Ishikawa (cell line): ENCODE measurements around the gene NAA38.

Experiments used
- CEBPB ChIP-seq: IDR thresholded peaks from 2 replicates; pipeline ENCODE4 v1.6.1; 2012
- CREB1 ChIP-seq: IDR thresholded peaks from 2 replicates; pipeline ENCODE4 v1.6.1; 2012; ENCODE audit warnings: low read depth
- EP300 ChIP-seq: IDR thresholded peaks from 2 replicates; pipeline ENCODE4 v1.6.1; 2012; ENCODE audit warnings: borderline replicate concordance
- FOXM1 ChIP-seq: IDR thresholded peaks from 2 replicates; pipeline ENCODE4 v1.6.1; 2012; ENCODE audit warnings: low read depth, borderline replicate concordance
- MAX ChIP-seq: IDR thresholded peaks from 2 replicates; pipeline ENCODE4 v1.6.1; 2012
- NFIC ChIP-seq: IDR thresholded peaks from 2 replicates; pipeline ENCODE4 v1.6.1; 2012
- RAD21 ChIP-seq: IDR thresholded peaks from 2 replicates; pipeline ENCODE4 v1.6.1; 2012; ENCODE audit warnings: low read depth
- REST ChIP-seq: IDR thresholded peaks from 2 replicates; pipeline ENCODE4 v1.6.1; 2012; ENCODE audit warnings: low read depth, mild to moderate bottlenecking
- TAF1 ChIP-seq: IDR thresholded peaks from 2 replicates; pipeline ENCODE4 v1.6.1; 2012; ENCODE audit warnings: low read depth, mild to moderate bottlenecking
- TEAD4 ChIP-seq: IDR thresholded peaks from 2 replicates; pipeline ENCODE4 v1.6.1; 2012
- YY1 ChIP-seq: IDR thresholded peaks from 2 replicates; pipeline ENCODE4 v1.6.1; 2012; ENCODE audit warnings: low read depth
- ZBTB7A ChIP-seq: IDR thresholded peaks from 2 replicates; pipeline ENCODE4 v1.6.1; 2012; ENCODE audit warnings: low read depth

GRCh38 chr17:7846765-7847661 is 10.3 kb downstream of the NAA38 start:
- TF ChIP-seq EP300 = no peak
- no peak for TF ChIP-seq RAD21
- no peak for TF ChIP-seq FOXM1
- TF ChIP-seq CREB1 = no peak
- TF ChIP-seq NFIC = no peak
- TF ChIP-seq YY1 = no peak
- TF ChIP-seq TAF1 = no peak
- no peak for TF ChIP-seq REST
- no peak for TF ChIP-seq CEBPB
- no peak for TF ChIP-seq MAX
- no peak for TF ChIP-seq TEAD4
- no peak for TF ChIP-seq ZBTB7A
